Measurements from ENCODE around the gene EPHB1. TPM values are rescaled to one million over a fixed set of nuclear protein-coding genes. Genes with fewer than 3 reads are reported as not detected.

EPHB1 gene
- polyA plus RNA-seq, 4 donors: 0.65 to 1.0 TPM; not detected in 2

DNA sequence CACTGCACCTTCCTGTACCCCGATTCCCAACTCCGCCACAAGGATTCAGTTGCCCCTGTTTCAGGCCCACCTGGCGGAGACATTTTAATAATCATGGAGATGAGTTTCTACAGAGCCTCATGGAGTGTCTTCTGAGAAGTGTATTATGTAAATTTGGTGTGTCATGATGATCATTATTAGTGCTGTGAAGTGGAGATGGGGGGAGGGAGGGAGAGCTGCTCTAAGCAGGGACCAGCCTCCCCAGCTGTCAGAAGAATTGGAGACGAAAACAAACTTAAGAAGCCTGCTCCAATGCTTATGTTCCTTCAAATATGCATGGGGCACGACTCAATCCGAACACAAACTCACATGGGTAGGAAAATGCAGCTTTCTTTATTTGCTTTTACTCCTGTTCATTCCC, 127.8 kb downstream of the EPHB1 start:
- 84 to 93% (median 86%) methylated on average over 6 of the region's 6 CpGs for WGBS, 3 donors
- Histone ChIP-seq H3K27me3 (ENCODE audit: control insufficient read depth in 3 of 3, insufficient read depth in 3 of 3, low read length in 3 of 3) (no peaks in the 10 kb centered on the region), H3K36me3 (ENCODE audit: control insufficient read depth in 3 of 3, insufficient read depth in 2 of 3, low read depth in 1 of 3, low read length in 3 of 3) (no peaks in the 10 kb centered on the region), H3K9me3 (ENCODE audit: control insufficient read depth in 2 of 2, insufficient read depth in 1 of 2, low read depth in 1 of 2, low read length in 1 of 2) (peaks cover 0 to 18% of the 10 kb centered on the region in 2 donors), H3K4me1 (ENCODE audit: control insufficient read depth in 3 of 3, insufficient read depth in 2 of 3, low read depth in 1 of 3, low read length in 2 of 3) (no peaks in the 10 kb centered on the region), H3K4me3 (ENCODE audit: low read depth in 1 of 3, low read length in 3 of 3) (no peak overlapping the region), H3K27ac (ENCODE audit: low read depth in 1 of 3, low read length in 2 of 3) (no peak overlapping the region)
- FAIRE-seq (no peak), DNase-seq (no peak)

DNA sequence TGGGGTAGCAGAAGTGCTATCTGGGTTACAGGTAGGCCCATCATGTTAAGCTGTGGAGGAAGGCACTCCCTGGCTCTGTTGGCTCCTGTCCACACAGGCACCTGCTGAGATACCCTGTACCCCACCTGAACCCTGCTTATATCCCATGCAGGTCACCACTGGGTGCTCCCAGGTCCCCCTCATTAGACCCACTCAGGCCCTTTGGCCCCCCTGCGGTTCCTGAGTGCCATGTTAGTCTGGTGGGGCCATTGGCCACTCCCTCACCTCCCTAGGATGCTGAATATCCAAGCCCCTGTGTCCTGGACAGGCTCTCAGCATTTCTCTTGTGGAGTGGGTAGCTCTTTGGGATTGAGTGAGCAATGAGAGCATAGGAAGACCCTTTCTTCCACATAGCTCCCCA, 128.2 kb downstream of the EPHB1 start:
- Histone ChIP-seq H3K27ac (ENCODE audit: low read depth in 1 of 3, low read length in 2 of 3) (no peak overlapping the region), H3K36me3 (ENCODE audit: control insufficient read depth in 3 of 3, insufficient read depth in 2 of 3, low read depth in 1 of 3, low read length in 3 of 3) (no peaks in the 10 kb centered on the region), H3K4me1 (ENCODE audit: control insufficient read depth in 3 of 3, insufficient read depth in 2 of 3, low read depth in 1 of 3, low read length in 2 of 3) (no peaks in the 10 kb centered on the region), H3K9me3 (ENCODE audit: control insufficient read depth in 2 of 2, insufficient read depth in 1 of 2, low read depth in 1 of 2, low read length in 1 of 2) (peaks cover 0 to 18% of the 10 kb centered on the region in 2 donors), H3K4me3 (ENCODE audit: low read depth in 1 of 3, low read length in 3 of 3) (no peak overlapping the region), H3K27me3 (ENCODE audit: control insufficient read depth in 3 of 3, insufficient read depth in 3 of 3, low read length in 3 of 3) (no peaks in the 10 kb centered on the region)
- no peak for FAIRE-seq
- 71 to 93% (median 77%) methylated on average over 1 of the region's 1 CpG for WGBS, 3 donors
- no peak for DNase-seq

DNA sequence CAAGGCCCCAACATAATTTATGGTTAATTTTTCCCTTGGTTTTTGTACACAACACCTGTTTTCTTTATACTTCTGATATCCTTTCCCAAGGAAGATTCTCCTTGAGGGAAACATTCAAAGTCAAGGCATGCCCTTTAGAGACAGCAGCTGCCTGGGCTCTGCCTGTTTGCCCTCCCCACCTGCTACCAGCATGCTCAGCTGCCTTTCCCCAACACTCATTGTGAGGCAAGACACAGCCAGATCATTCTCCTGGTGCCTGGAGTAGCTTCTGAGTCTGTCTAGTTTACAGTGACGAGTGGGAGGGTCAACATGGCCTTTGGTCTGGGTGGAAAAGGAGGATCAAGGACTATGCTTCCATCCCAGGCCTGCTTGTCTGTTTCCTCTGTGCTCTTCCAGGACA, 132.5 kb downstream of the EPHB1 start:
- no peak for DNase-seq
- no peak overlapping the region for H3K4me3 ChIP-seq (ENCODE audit: low read depth in 1 of 3, low read length in 3 of 3)
- no peaks in the 10 kb centered on the region for H3K4me1 ChIP-seq (ENCODE audit: control insufficient read depth in 3 of 3, insufficient read depth in 2 of 3, low read depth in 1 of 3, low read length in 2 of 3)
- H3K9me3 ChIP-seq (ENCODE audit: control insufficient read depth in 2 of 2, insufficient read depth in 1 of 2, low read depth in 1 of 2, low read length in 1 of 2): peaks cover 0 to 18% of the 10 kb centered on the region in 2 donors
- FAIRE-seq: no peak
- no peak overlapping the region for H3K27ac ChIP-seq (ENCODE audit: low read depth in 1 of 3, low read length in 2 of 3)
- WGBS, 3 donors: 59 to 78% (median 62%) methylated on average over 1 of the region's 1 CpG
- H3K27me3 ChIP-seq (ENCODE audit: control insufficient read depth in 3 of 3, insufficient read depth in 3 of 3, low read length in 3 of 3): no peaks in the 10 kb centered on the region
- H3K36me3 ChIP-seq (ENCODE audit: control insufficient read depth in 3 of 3, insufficient read depth in 2 of 3, low read depth in 1 of 3, low read length in 3 of 3): no peaks in the 10 kb centered on the region

GRCh38 chr3:134928392-134928791, 133.3 kb downstream of the EPHB1 start:
- no peak overlapping the region for H3K27ac ChIP-seq (ENCODE audit: low read depth in 1 of 3, low read length in 2 of 3)
- H3K9me3 ChIP-seq (ENCODE audit: control insufficient read depth in 2 of 2, insufficient read depth in 1 of 2, low read depth in 1 of 2, low read length in 1 of 2): peaks cover 0 to 17% of the 10 kb centered on the region in 2 donors
- WGBS, 3 donors: 59 to 91% (median 83%) methylated on average over 6 of the region's 6 CpGs
- DNase-seq: no peak
- no peaks in the 10 kb centered on the region for H3K4me1 ChIP-seq (ENCODE audit: control insufficient read depth in 3 of 3, insufficient read depth in 2 of 3, low read depth in 1 of 3, low read length in 2 of 3)
- no peaks in the 10 kb centered on the region for H3K36me3 ChIP-seq (ENCODE audit: control insufficient read depth in 3 of 3, insufficient read depth in 2 of 3, low read depth in 1 of 3, low read length in 3 of 3)
- no peak for FAIRE-seq
- H3K27me3 ChIP-seq (ENCODE audit: control insufficient read depth in 3 of 3, insufficient read depth in 3 of 3, low read length in 3 of 3): no peaks in the 10 kb centered on the region
- no peak overlapping the region for H3K4me3 ChIP-seq (ENCODE audit: low read depth in 1 of 3, low read length in 3 of 3)

- H3K4me1 ChIP-seq (ENCODE audit: control insufficient read depth in 3 of 3, insufficient read depth in 2 of 3, low read depth in 1 of 3, low read length in 2 of 3): no peaks in the 10 kb centered on the region
- H3K36me3 ChIP-seq (ENCODE audit: control insufficient read depth in 3 of 3, insufficient read depth in 2 of 3, low read depth in 1 of 3, low read length in 3 of 3): no peaks in the 10 kb centered on the region
- DNase-seq (no peak), FAIRE-seq (no peak)
- H3K27ac ChIP-seq (ENCODE audit: low read depth in 1 of 3, low read length in 2 of 3): no peak overlapping the region
- 48 to 89% (median 86%) methylated on average over 3 of the region's 3 CpGs for WGBS, 3 donors
- H3K9me3 ChIP-seq (ENCODE audit: control insufficient read depth in 2 of 2, insufficient read depth in 1 of 2, low read depth in 1 of 2, low read length in 1 of 2): peaks cover 0 to 13% of the 10 kb centered on the region in 2 donors
- no peak overlapping the region for H3K4me3 ChIP-seq (ENCODE audit: low read depth in 1 of 3, low read length in 3 of 3)
- no peaks in the 10 kb centered on the region for H3K27me3 ChIP-seq (ENCODE audit: control insufficient read depth in 3 of 3, insufficient read depth in 3 of 3, low read length in 3 of 3)
These were observed 133.8 kb downstream of the EPHB1 start for GRCh38 chr3:134928819-134929218.

GRCh38 chr3:134929976-134930375, 134.9 kb downstream of the EPHB1 start:
- WGBS, 3 donors: 77 to 82% (median 79%) methylated on average over 2 of the region's 2 CpGs
- no peaks in the 10 kb centered on the region for H3K4me1 ChIP-seq (ENCODE audit: control insufficient read depth in 3 of 3, insufficient read depth in 2 of 3, low read depth in 1 of 3, low read length in 2 of 3)
- H3K27me3 ChIP-seq (ENCODE audit: control insufficient read depth in 3 of 3, insufficient read depth in 3 of 3, low read length in 3 of 3): no peaks in the 10 kb centered on the region
- H3K27ac ChIP-seq (ENCODE audit: low read depth in 1 of 3, low read length in 2 of 3): no peak overlapping the region
- H3K9me3 ChIP-seq (ENCODE audit: control insufficient read depth in 2 of 2, insufficient read depth in 1 of 2, low read depth in 1 of 2, low read length in 1 of 2): peaks cover 0 to 10% of the 10 kb centered on the region in 2 donors
- H3K4me3 ChIP-seq (ENCODE audit: low read depth in 1 of 3, low read length in 3 of 3): no peak overlapping the region
- FAIRE-seq: no peak
- no peaks in the 10 kb centered on the region for H3K36me3 ChIP-seq (ENCODE audit: control insufficient read depth in 3 of 3, insufficient read depth in 2 of 3, low read depth in 1 of 3, low read length in 3 of 3)
- DNase-seq: no peak

GRCh38 chr3:134931045-134931785, 136.2 kb downstream of the EPHB1 start:
- no peak overlapping the region for H3K4me3 ChIP-seq (ENCODE audit: low read depth in 1 of 3, low read length in 3 of 3)
- 75 to 88% (median 85%) methylated on average over 5 of the region's 5 CpGs for WGBS, 3 donors
- H3K27ac ChIP-seq (ENCODE audit: low read depth in 1 of 3, low read length in 2 of 3): no peak overlapping the region
- no peaks in the 10 kb centered on the region for H3K9me3 ChIP-seq (ENCODE audit: control insufficient read depth in 2 of 2, insufficient read depth in 1 of 2, low read depth in 1 of 2, low read length in 1 of 2)
- DNase-seq (no peak), FAIRE-seq (no peak)
- H3K4me1 ChIP-seq (ENCODE audit: control insufficient read depth in 3 of 3, insufficient read depth in 2 of 3, low read depth in 1 of 3, low read length in 2 of 3): no peaks in the 10 kb centered on the region
- H3K27me3 ChIP-seq (ENCODE audit: control insufficient read depth in 3 of 3, insufficient read depth in 3 of 3, low read length in 3 of 3): no peaks in the 10 kb centered on the region
- H3K36me3 ChIP-seq (ENCODE audit: control insufficient read depth in 3 of 3, insufficient read depth in 2 of 3, low read depth in 1 of 3, low read length in 3 of 3): no peaks in the 10 kb centered on the region

DNA sequence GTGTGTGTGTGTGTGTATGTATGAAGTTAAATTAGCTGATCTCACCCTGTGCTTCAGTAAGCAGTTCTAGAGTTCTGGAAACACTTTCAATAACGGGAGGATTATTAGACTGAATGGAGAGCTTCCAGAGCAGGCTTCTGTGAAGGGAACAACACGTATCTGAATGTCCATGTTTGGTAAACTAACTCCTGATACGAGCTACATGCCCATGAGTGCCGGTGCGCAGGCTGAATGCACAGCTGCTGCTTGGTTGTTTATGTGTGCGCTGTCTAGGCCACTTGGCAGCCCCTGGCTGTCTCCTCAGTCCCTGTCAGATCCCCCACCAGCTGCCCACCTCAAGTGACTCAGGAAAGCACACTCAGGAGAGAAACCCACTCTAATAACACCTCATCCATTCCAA, 137.0 kb downstream of the EPHB1 start:
- no peak for FAIRE-seq
- H3K27ac ChIP-seq (ENCODE audit: low read depth in 1 of 3, low read length in 2 of 3): no peak overlapping the region
- H3K36me3 ChIP-seq (ENCODE audit: control insufficient read depth in 3 of 3, insufficient read depth in 2 of 3, low read depth in 1 of 3, low read length in 3 of 3): no peaks in the 10 kb centered on the region
- H3K4me3 ChIP-seq (ENCODE audit: low read depth in 1 of 3, low read length in 3 of 3): no peak overlapping the region
- no peak for DNase-seq
- no peaks in the 10 kb centered on the region for H3K27me3 ChIP-seq (ENCODE audit: control insufficient read depth in 3 of 3, insufficient read depth in 3 of 3, low read length in 3 of 3)
- 75 to 90% (median 82%) methylated on average over 6 of the region's 6 CpGs for WGBS, 3 donors
- H3K9me3 ChIP-seq (ENCODE audit: control insufficient read depth in 2 of 2, insufficient read depth in 1 of 2, low read depth in 1 of 2, low read length in 1 of 2): no peaks in the 10 kb centered on the region
- H3K4me1 ChIP-seq (ENCODE audit: control insufficient read depth in 3 of 3, insufficient read depth in 2 of 3, low read depth in 1 of 3, low read length in 2 of 3): no peaks in the 10 kb centered on the region

GRCh38 chr3:134933997-134934396, 138.9 kb downstream of the EPHB1 start:
- H3K27me3 ChIP-seq (ENCODE audit: control insufficient read depth in 3 of 3, insufficient read depth in 3 of 3, low read length in 3 of 3): no peaks in the 10 kb centered on the region
- H3K36me3 ChIP-seq (ENCODE audit: control insufficient read depth in 3 of 3, insufficient read depth in 2 of 3, low read depth in 1 of 3, low read length in 3 of 3): no peaks in the 10 kb centered on the region
- H3K27ac ChIP-seq (ENCODE audit: low read depth in 1 of 3, low read length in 2 of 3): no peak overlapping the region
- DNase-seq (no peak), FAIRE-seq (no peak)
- H3K4me3 ChIP-seq (ENCODE audit: low read depth in 1 of 3, low read length in 3 of 3): no peak overlapping the region
- no peaks in the 10 kb centered on the region for H3K4me1 ChIP-seq (ENCODE audit: control insufficient read depth in 3 of 3, insufficient read depth in 2 of 3, low read depth in 1 of 3, low read length in 2 of 3)
- H3K9me3 ChIP-seq (ENCODE audit: control insufficient read depth in 2 of 2, insufficient read depth in 1 of 2, low read depth in 1 of 2, low read length in 1 of 2): no peaks in the 10 kb centered on the region
- WGBS, 3 donors: 81 to 88% (median 84%) methylated on average over 4 of the region's 4 CpGs
